ENCODE data around the gene TTC21A.

Gene TTC21A

GRCh38 chr3:39166932-39167532 lies 59.6 kb downstream of the TTC21A start:
- H3K79me2 ChIP-seq (ENCODE audit: insufficient read depth, low read length) = no peaks in the 10 kb centered on the region
- TF ChIP-seq EZH2phosphoT487 (conservative IDR thresholded peaks at IDR 0.05; ENCODE audit: low read length) (no peak), CTCF (IDR thresholded peaks at IDR 0.05; ENCODE audit: insufficient read depth, low read length, poor library complexity, severe bottlenecking) (no peak)

GRCh38 chr3:39168156-39168780 lies 60.8 kb downstream of the TTC21A start:
- Histone ChIP-seq H3K79me2 (ENCODE audit: insufficient read depth, low read length) (no peaks in the 10 kb centered on the region), H3K9me2 (replicated peaks; ENCODE audit: insufficient read depth, low read length) (no peaks in the 10 kb centered on the region), H3K4me3 (ENCODE audit: insufficient read depth, low read length, poor library complexity, severe bottlenecking) (no peak overlapping the region), H2AFZ (ENCODE audit: low read depth, low read length, severe bottlenecking) (no peak overlapping the region), H3K27me3 (ENCODE audit: low read length) (no peaks in the 10 kb centered on the region), H3K36me3 (ENCODE audit: low read length) (no peaks in the 10 kb centered on the region), H3K4me2 (ENCODE audit: low read depth, low read length, poor library complexity, severe bottlenecking) (no peak overlapping the region), H3K27ac (ENCODE audit: low read depth, low read length) (no peak overlapping the region), H3K9me3 (ENCODE audit: insufficient read depth, low read length) (no peaks in the 10 kb centered on the region), H3F3A (ENCODE audit: insufficient read depth) (no peaks in the 10 kb centered on the region), H4K20me1 (ENCODE audit: low read depth, low read length) (no peaks in the 10 kb centered on the region), H3K9ac (ENCODE audit: low read length) (no peak overlapping the region)
- no peak for TF ChIP-seq CTCF (IDR thresholded peaks at IDR 0.05; ENCODE audit: insufficient read depth, low read length, poor library complexity, severe bottlenecking)
- no peak for TF ChIP-seq EZH2phosphoT487 (conservative IDR thresholded peaks at IDR 0.05; ENCODE audit: low read length)

More at GRCh38 chr3:39166932-39167532, 59.6 kb downstream of the TTC21A start:
- H3F3A ChIP-seq (ENCODE audit: insufficient read depth) = no peaks in the 10 kb centered on the region
- H3K9me2 ChIP-seq (replicated peaks; ENCODE audit: insufficient read depth, low read length) = no peaks in the 10 kb centered on the region
- H4K20me1 ChIP-seq (ENCODE audit: low read depth, low read length) = no peaks in the 10 kb centered on the region
- H3K27me3 ChIP-seq (ENCODE audit: low read length) = no peaks in the 10 kb centered on the region
- no peak overlapping the region for H3K4me2 ChIP-seq (ENCODE audit: low read depth, low read length, poor library complexity, severe bottlenecking)
- no peak overlapping the region for H2AFZ ChIP-seq (ENCODE audit: low read depth, low read length, severe bottlenecking)
- no peak overlapping the region for H3K27ac ChIP-seq (ENCODE audit: low read depth, low read length)
- no peak overlapping the region for H3K4me3 ChIP-seq (ENCODE audit: insufficient read depth, low read length, poor library complexity, severe bottlenecking)
- no peaks in the 10 kb centered on the region for H3K9me3 ChIP-seq (ENCODE audit: insufficient read depth, low read length)
- H3K36me3 ChIP-seq (ENCODE audit: low read length) = no peaks in the 10 kb centered on the region
- H3K9ac ChIP-seq (ENCODE audit: low read length) = no peak overlapping the region

GRCh38 chr3:39169712-39170111 lies 62.2 kb downstream of the TTC21A start:
- H3K27me3 ChIP-seq (ENCODE audit: low read length) = no peaks in the 10 kb centered on the region
- H3K27ac ChIP-seq (ENCODE audit: low read depth, low read length) = no peak overlapping the region
- H3K79me2 ChIP-seq (ENCODE audit: insufficient read depth, low read length) = no peaks in the 10 kb centered on the region
- no peaks in the 10 kb centered on the region for H3K9me2 ChIP-seq (replicated peaks; ENCODE audit: insufficient read depth, low read length)
- H4K20me1 ChIP-seq (ENCODE audit: low read depth, low read length) = no peaks in the 10 kb centered on the region
- H3K9me3 ChIP-seq (ENCODE audit: insufficient read depth, low read length) = no peaks in the 10 kb centered on the region
- no peak for TF ChIP-seq EZH2phosphoT487 (conservative IDR thresholded peaks at IDR 0.05; ENCODE audit: low read length)
- TF ChIP-seq CTCF (IDR thresholded peaks at IDR 0.05; ENCODE audit: insufficient read depth, low read length, poor library complexity, severe bottlenecking) = no peak
- no peak overlapping the region for H3K4me2 ChIP-seq (ENCODE audit: low read depth, low read length, poor library complexity, severe bottlenecking)
- no peak overlapping the region for H2AFZ ChIP-seq (ENCODE audit: low read depth, low read length, severe bottlenecking)
- no peak overlapping the region for H3K9ac ChIP-seq (ENCODE audit: low read length)
- H3K4me3 ChIP-seq (ENCODE audit: insufficient read depth, low read length, poor library complexity, severe bottlenecking) = no peak overlapping the region
- H3F3A ChIP-seq (ENCODE audit: insufficient read depth) = no peaks in the 10 kb centered on the region
- H3K36me3 ChIP-seq (ENCODE audit: low read length) = no peaks in the 10 kb centered on the region
